Measurements from ENCODE around the gene KLHDC8B. TPM values are rescaled to one million over a fixed set of nuclear protein-coding genes. Genes with fewer than 3 reads are reported as not detected.

The KLHDC8B gene
- 47.4 and 78.3 TPM in 2 replicates for total RNA-seq

DNA sequence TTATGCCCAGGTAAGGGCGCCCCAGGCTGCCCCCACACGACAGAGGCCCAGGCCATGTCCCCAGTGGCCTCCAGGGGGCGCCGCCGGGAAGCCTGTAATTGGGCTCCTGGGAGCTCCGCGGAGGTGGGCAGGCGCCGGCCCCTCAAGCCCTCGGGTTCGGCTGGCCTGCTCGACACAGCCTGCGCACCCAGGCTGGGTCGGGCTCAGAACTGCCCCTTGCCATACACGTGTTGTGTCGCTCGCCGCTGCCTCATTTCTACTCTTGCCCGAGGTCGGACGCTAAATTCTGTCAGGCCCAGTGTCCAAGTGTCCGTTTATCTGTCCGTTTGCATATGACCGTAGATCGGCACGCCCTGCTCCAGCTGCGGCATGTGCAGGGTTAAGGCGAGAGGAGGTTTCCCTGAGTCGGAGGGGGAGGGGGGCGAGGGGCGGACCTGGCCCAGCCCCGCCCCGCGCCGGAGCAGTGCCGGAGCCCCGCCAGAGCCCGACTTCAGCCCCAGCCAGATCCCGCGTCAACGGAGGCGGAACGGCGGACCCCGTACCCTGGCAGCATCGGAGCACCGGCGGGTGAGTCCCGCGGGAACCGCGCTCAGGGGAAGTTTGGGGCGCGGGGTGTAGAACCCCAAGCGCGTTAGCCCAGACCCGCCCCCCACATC lies at the start of gene KLHDC8B:
KLHDC8B (plus strand) TSS at position 480 of the 656 bp plus-strand sequence. CDS start 1,172 bp downstream, outside the sequence.
- peak; percentile 79 to 91 for DNase-seq (ENCODE audit: low read depth in 2 of 2)

DNA sequence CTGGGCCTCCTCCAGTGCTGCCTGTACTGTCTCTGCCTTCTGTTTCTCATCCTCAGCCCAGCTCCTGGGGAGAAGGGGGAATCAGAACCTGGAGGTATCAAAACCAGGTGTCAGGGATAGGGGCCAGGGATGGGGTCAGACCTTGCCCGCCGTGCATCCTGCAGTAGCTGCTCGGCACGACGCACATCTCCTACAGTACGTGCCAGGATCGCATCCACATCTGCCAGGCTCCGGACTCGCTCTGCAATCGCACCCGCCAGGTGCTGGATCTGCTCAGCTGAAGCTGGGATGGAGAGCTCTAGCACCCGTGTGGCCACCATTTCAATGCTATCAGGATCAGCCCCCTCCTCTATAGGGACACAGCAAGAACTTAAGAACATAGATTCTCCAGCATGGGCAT lies 49.4 kb upstream of the KLHDC8B start:
- DNase-seq (ENCODE audit: low read depth in 2 of 2): no peak

DNA sequence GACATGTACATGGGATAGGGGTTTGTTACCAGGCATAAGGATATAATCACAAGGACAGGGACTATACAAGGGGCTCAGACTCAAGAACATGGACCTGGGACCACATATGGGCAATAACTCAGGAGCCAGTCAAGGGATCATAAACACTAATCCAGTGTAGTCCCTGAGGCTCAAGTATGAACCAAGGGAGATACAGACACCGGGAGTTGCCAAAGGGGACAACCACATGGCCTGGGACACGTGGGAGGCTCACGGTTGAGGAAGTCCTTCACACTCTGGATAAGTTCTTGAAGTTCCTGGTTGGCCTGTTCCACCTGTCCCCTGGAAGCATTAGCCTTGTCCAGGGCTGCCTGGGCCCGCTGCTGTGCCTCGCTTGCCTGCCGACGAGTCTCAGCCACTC lies 48.9 kb upstream of the KLHDC8B start:
- DNase-seq (ENCODE audit: low read depth in 2 of 2): no peak

GRCh38 chr3:49122886-49123545 lies 48.4 kb upstream of the KLHDC8B start:
- DNase-seq (ENCODE audit: low read depth in 2 of 2): no peak

- DNase-seq (ENCODE audit: low read depth in 2 of 2): no peak
Measured at GRCh38 chr3:49123687-49124086, 47.7 kb upstream of the KLHDC8B start.

GRCh38 chr3:49124203-49124602 lies 47.2 kb upstream of the KLHDC8B start:
- DNase-seq (ENCODE audit: low read depth in 2 of 2): no peak

- DNase-seq (ENCODE audit: low read depth in 2 of 2): no peak
Measured at GRCh38 chr3:49124991-49125670, 46.3 kb upstream of the KLHDC8B start.

DNA sequence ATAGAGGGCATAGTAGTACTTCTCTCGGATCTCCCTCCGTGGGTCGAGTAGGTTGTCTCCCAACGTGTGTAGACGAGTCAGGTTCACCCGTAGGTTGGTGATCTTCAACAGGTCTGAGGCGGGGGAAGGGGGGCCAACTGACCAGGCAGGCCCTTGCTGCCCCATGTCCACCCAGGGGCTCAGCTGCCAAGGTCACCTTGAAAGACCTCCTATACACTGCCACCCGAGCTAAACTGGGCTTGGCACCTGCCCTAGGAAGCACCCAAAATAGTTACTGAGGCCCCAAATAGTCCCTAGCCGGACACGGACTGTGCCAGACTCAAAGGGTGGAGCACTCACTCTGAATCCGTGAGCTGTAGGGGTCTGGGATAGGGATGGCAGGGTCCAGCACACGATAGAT lies 40.4 kb upstream of the KLHDC8B start:
- DNase-seq (ENCODE audit: low read depth in 2 of 2): no peak

GRCh38 chr3:49131576-49131975 lies 39.8 kb upstream of the KLHDC8B start:
- DNase-seq (ENCODE audit: low read depth in 2 of 2): no peak

GRCh38 chr3:49132073-49132436 lies 39.3 kb upstream of the KLHDC8B start:
- no peak for DNase-seq (ENCODE audit: low read depth in 2 of 2)

GRCh38 chr3:49132437-49133225 lies 38.8 kb upstream of the KLHDC8B start, which contains the start of gene LAMB2:
LAMB2 (minus strand) TSS chr3:49133050; CDS start chr3:49132867, 183 bp downstream.
- peak; percentile 83 for DNase-seq (ENCODE audit: low read depth in 2 of 2)

- peak; percentile 86 to 93 for DNase-seq (ENCODE audit: low read depth in 2 of 2)
Measured at GRCh38 chr3:49133226-49133951, 38.0 kb upstream of the KLHDC8B start.

DNA sequence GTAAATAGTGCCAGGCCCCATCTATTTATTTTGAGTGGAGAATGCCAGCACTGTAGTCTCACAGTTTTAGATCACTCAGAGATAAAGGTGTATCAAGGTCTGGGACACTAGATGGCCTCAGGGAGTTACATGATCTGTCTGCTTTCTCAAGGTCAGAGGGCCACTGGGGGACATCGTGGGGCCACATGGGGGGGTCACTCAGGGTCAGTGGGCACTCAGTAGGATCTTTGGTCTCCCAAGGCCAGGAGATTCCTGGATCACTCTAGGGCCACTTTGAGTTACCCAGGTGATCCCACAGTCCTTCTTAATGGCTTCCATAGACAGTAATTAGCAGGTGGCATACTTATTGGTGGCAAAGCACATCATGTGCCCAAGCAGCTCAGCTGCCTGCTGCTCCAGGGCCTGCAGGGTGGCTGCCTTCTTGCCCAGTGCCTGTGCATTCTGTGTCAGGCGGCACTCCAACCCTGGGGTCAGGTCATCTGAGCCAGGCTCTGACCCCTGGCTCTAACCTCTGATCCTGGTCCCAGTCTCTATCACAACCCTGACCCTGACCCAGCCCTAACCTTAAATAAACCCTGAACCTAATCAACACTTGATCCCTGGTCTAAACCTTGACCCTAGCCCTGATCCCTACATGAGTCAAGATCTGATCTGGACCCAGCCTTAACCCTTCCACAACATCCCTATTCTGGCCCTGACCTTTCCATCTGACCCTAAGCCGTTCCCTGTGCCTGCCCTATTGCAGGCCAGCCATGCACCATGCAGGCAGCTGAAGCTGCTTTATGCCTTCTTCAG lies 36.7 kb upstream of the KLHDC8B start:
- no peak for DNase-seq (ENCODE audit: low read depth in 2 of 2)

DNA sequence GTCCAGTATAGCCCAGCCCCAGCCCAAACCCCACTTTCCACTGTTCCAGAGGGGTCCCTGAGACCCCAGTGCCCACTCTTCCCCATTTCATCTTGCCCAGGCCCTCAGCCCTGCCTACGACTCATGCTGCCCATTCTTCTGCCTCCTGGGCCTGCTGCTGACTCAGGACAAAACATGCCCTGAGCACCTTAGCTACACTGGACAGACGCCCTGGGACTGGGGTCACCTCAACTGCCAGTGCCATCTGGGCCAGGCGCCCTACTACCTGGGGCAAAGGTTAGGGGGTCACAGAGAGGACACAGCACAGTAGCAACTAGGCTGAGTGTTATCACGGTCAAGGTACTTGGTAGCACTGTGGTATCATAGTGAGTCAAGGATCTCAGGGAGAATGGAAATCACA lies 35.9 kb upstream of the KLHDC8B start:
- no peak for DNase-seq (ENCODE audit: low read depth in 2 of 2)

DNA sequence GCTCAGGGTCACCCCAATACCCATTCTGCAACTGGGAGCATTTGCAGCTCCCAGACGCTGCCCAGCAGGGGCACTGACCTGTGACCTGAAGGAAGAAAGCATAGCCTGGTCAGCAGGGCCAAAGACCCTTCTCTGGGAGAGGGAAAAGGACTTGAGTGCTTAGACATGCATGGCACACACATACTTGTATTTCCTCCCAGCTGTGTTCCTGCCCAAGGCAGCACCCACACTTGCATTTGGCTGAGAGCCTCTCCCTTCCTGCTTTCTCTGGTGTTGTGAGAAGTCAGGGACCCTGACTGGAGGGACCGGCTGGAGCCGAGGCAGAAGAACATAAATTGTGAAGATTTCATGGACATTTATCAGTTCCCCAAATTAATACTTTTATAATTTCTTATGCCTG lies 31.3 kb upstream of the KLHDC8B start:
- DNase-seq (ENCODE audit: low read depth in 2 of 2): no peak

DNA sequence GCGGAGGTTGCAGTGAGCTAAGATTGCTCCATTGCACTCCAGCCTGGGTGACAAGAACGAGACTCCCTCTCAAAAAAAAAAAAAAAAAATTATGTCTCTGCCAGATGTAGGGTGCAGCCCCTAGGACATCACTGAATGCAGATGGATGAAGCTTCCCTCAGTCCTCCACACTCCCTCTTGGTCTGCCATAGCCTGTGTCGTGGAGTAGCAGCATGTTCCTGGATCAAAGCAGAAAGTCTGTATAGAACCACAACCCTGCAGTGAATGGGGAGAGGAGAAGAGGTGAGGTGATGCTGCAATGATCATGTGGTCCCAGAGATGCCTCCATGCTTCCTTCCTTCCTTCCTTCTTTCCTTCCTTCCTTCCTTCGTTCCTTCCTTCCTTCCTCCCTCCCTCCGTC lies 23.2 kb upstream of the KLHDC8B start:
- no peak for DNase-seq (ENCODE audit: low read depth in 2 of 2)

- no peak for DNase-seq (ENCODE audit: low read depth in 2 of 2)
Measured at GRCh38 chr3:49151610-49152009, 19.8 kb upstream of the KLHDC8B start.

DNA sequence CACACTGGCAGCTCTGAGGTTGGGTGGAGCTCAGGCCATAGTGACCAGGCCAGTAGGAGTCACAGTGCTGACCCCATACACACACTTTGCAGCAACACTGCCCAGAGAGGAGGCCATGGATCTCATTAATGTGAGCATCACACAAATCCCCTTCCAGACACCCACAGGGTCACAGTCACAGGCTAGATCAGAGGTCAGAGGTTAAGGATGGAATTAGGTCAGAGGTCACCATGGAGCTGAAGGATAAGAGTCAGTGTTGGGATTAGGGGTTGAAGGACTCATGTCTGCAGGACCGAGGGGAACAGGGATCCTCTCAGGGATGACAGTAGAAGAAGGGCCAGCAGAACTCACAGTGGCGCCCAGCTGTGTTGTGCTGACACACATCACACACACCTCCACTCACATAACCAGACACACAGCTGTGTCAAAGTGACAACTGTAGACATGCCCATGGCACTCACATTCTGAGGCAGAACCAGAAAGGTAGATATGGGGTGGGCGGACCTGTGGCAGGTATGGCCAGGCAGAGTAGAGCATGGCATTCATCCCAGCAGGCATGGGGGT lies 18.0 kb upstream of the KLHDC8B start:
- no peak for DNase-seq (ENCODE audit: low read depth in 2 of 2)

DNA sequence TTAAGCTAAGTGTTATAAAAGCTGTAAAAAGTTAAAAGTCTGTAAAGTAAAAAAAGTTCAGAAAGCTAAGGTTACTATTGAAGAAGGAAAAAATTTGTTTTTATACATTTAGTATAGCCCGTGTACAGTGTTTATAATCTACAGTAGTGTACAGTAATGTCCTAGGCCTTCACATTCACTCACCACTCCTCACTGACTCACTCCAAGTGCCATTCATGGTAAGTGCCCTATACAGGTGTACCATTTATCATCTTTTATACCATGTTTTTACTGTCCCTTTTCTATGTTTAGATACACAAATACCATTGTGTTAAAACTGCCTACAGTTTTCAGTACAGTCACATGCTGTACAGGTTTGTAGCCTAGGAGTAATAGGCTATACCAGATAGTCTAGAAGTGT lies 14.1 kb upstream of the KLHDC8B start:
- no peak for DNase-seq (ENCODE audit: low read depth in 2 of 2)

GRCh38 chr3:49158103-49158709 lies 13.2 kb upstream of the KLHDC8B start:
- DNase-seq (ENCODE audit: low read depth in 2 of 2): peak in 1 of 2 donors; percentile 29
